CD8-positive, alpha-beta memory T cell (primary cell): Measurements from ENCODE around the gene CD99L2. TPM values are rescaled to one million over a fixed set of nuclear protein-coding genes. Genes with fewer than 3 reads are reported as not detected.

Experiments
- CTCF ChIA-PET: fragments of 350-600 bp; sonication (Branson Sonifier 250); formaldehyde crosslinking; loops from one replicate; lab custom pipeline; 2021; ENCODE audit warnings: antibody characterized with exemption; lab: Charles Lee
- POLR2A ChIA-PET: fragments of 350-600 bp; sonication (Branson Sonifier 250); formaldehyde crosslinking; loops from one replicate; lab custom pipeline; 2021; ENCODE audit warnings: antibody characterized with exemption; lab: Charles Lee
- DNase-seq, 5 donors: peaks; one replicate each; pipeline versions ENCODE4 v3.0.0 to v3.0.0-alpha.2; 2020 to 2022; ENCODE audit warnings: mixed read lengths in 1 of 5
- H3K27ac ChIP-seq: one replicate; pipeline ENCODE4 v1.7.0; 2013; ENCODE audit warnings: low read depth, mild to moderate bottlenecking, low read length, moderate library complexity
- H3K27me3 ChIP-seq: 2 replicates; pipeline ENCODE4 v1.7.0; 2013; ENCODE audit warnings: low read length, mild to moderate bottlenecking; ENCODE audit not compliant: insufficient read depth, poor library complexity, severe bottlenecking
- H3K36me3 ChIP-seq: 2 replicates; pipeline ENCODE4 v1.7.0; 2013; ENCODE audit warnings: mild to moderate bottlenecking, low read length, moderate library complexity; ENCODE audit not compliant: insufficient read depth
- H3K4me1 ChIP-seq: 2 replicates; pipeline ENCODE4 v1.7.0; 2013; ENCODE audit warnings: mild to moderate bottlenecking, low read length, moderate library complexity; ENCODE audit not compliant: insufficient read depth
- H3K4me3 ChIP-seq: 2 replicates; pipeline ENCODE4 v1.7.0; 2013; ENCODE audit warnings: mild to moderate bottlenecking, low read length
- H3K9me3 ChIP-seq: 2 replicates; pipeline ENCODE4 v1.7.0; 2013; ENCODE audit warnings: mild to moderate bottlenecking, low read length
- H3K27ac Mint-ChIP-seq, 8 donors: one replicate each; pipeline ENCODE4 v1.8.0; 2020 to 2021; ENCODE audit warnings: mixed read lengths in 8 of 8, mild to moderate bottlenecking in 6 of 8, inconsistent platforms in 3 of 8, moderate library complexity in 3 of 8
- H3K27me3 Mint-ChIP-seq, 2 donors: one replicate each; pipeline ENCODE4 v1.8.0; 2020 to 2021; ENCODE audit warnings: mixed read lengths in 2 of 2, mild to moderate bottlenecking in 1 of 2, moderate library complexity in 1 of 2
- H3K36me3 Mint-ChIP-seq, 3 donors: one replicate each; pipeline ENCODE4 v1.8.0; 2020 to 2021; ENCODE audit warnings: mixed read lengths in 3 of 3, inconsistent platforms in 1 of 3, mild to moderate bottlenecking in 1 of 3
- H3K4me1 Mint-ChIP-seq, 3 donors: one replicate each; pipeline ENCODE4 v1.8.0; 2020 to 2021; ENCODE audit warnings: mixed read lengths in 3 of 3, inconsistent platforms in 1 of 3, mild to moderate bottlenecking in 1 of 3
- H3K4me3 Mint-ChIP-seq, 7 donors: one replicate each; pipeline ENCODE4 v1.8.0; 2020 to 2021; ENCODE audit warnings: mixed read lengths in 7 of 7, mild to moderate bottlenecking in 6 of 7, moderate library complexity in 4 of 7, inconsistent platforms in 2 of 7
- H3K9me3 Mint-ChIP-seq, 5 donors: one replicate each; pipeline ENCODE4 v1.8.0; 2020 to 2022; ENCODE audit warnings: mixed read lengths in 5 of 5, mild to moderate bottlenecking in 3 of 5, moderate library complexity in 2 of 5, inconsistent platforms in 1 of 5
- polyA plus RNA-seq: library from polyadenylated mRNA; unstranded; fragments of 300-500 nt; fragmentation: Illumina TruSeq; gene quantifications from one replicate; pipeline ENCODE4 v1.2.3, GENCODE V29; 2021
- total RNA-seq, 2 experiments: library from RNA; stranded (reverse); gene quantifications; one replicate each; pipeline ENCODE4 v1.2.3, GENCODE V29; 2021

Gene CD99L2
- total and polyA plus RNA-seq, 3 experiments from 2014 or later, result 13.7 to 15.9 (median 14.7) TPM

GRCh38 chrX:150752124-150752523 is 146.3 kb downstream of the CD99L2 start:
- Mint-ChIP-seq H3K27me3 (no peaks in the 10 kb centered on the region), H3K36me3 (peaks cover 0 to 67% (median 6%) of the 10 kb centered on the region in 3 donors), H3K4me3 (no peak overlapping the region), H3K4me1 (peaks cover 7 to 17% (median 12%) of the 10 kb centered on the region in 3 donors), H3K27ac (no peak overlapping the region), H3K9me3 (no peaks in the 10 kb centered on the region)
- Histone ChIP-seq H3K4me1 (no peaks in the 10 kb centered on the region), H3K9me3 (no peaks in the 10 kb centered on the region), H3K27ac (no peak overlapping the region), H3K4me3 (no peak overlapping the region), H3K27me3 (no peaks in the 10 kb centered on the region), H3K36me3 (no peaks in the 10 kb centered on the region)
- CTCF ChIA-PET, result no interaction called here
- POLR2A ChIA-PET, result no interaction called here
- DNase-seq, result no peak

- no peak for DNase-seq
- ChIA-PET CTCF (no interaction called here), POLR2A (no interaction called here)
- peak overlapping the region in 2 of 7 donors; percentile 16 to 64 for H3K4me3 Mint-ChIP-seq
- Histone ChIP-seq H3K4me3 (no peak overlapping the region), H3K36me3 (peaks cover 21% of the 10 kb centered on the region), H3K27ac (no peak overlapping the region), H3K4me1 (no peaks in the 10 kb centered on the region), H3K9me3 (no peaks in the 10 kb centered on the region), H3K27me3 (no peaks in the 10 kb centered on the region)
- H3K36me3 Mint-ChIP-seq, result peaks cover 0 to 93% (median 11%) of the 10 kb centered on the region in 3 donors
- H3K9me3 Mint-ChIP-seq, result no peaks in the 10 kb centered on the region
- H3K27ac Mint-ChIP-seq, result peak overlapping the region; percentile 5 to 76 (median 62)
- peaks cover 0 to 2% of the 10 kb centered on the region in 2 donors for H3K27me3 Mint-ChIP-seq
- H3K4me1 Mint-ChIP-seq, result peaks cover 12 to 26% (median 23%) of the 10 kb centered on the region in 3 donors
Measured at GRCh38 chrX:150736475-150736874, 162.0 kb downstream of the CD99L2 start.

GRCh38 chrX:150731795-150732194 is 166.7 kb downstream of the CD99L2 start:
- H3K4me3 Mint-ChIP-seq, result no peak overlapping the region
- peaks cover 0 to 84% (median 8%) of the 10 kb centered on the region in 3 donors for H3K36me3 Mint-ChIP-seq
- ChIA-PET POLR2A (no interaction called here), CTCF (no interaction called here)
- H3K27me3 Mint-ChIP-seq, result peaks cover 0 to 2% of the 10 kb centered on the region in 2 donors
- no peak for DNase-seq
- H3K4me1 Mint-ChIP-seq, result peaks cover 12 to 26% (median 19%) of the 10 kb centered on the region in 3 donors
- Histone ChIP-seq H3K36me3 (peaks cover 33% of the 10 kb centered on the region), H3K4me1 (no peaks in the 10 kb centered on the region), H3K27ac (no peak overlapping the region), H3K9me3 (no peaks in the 10 kb centered on the region), H3K4me3 (no peak overlapping the region), H3K27me3 (no peaks in the 10 kb centered on the region)
- H3K9me3 Mint-ChIP-seq, result no peaks in the 10 kb centered on the region
- H3K27ac Mint-ChIP-seq, result no peak overlapping the region

GRCh38 chrX:150730719-150731118 is 167.7 kb downstream of the CD99L2 start:
- H3K36me3 Mint-ChIP-seq, result peaks cover 0 to 82% (median 8%) of the 10 kb centered on the region in 3 donors
- no peaks in the 10 kb centered on the region for H3K4me1 ChIP-seq
- DNase-seq, result no peak
- H3K9me3 ChIP-seq, result no peaks in the 10 kb centered on the region
- POLR2A ChIA-PET, result no interaction called here
- H3K4me1 Mint-ChIP-seq, result peaks cover 6 to 24% (median 11%) of the 10 kb centered on the region in 3 donors
- no peaks in the 10 kb centered on the region for H3K27me3 ChIP-seq
- no peak overlapping the region for H3K27ac ChIP-seq
- no peak overlapping the region for H3K4me3 ChIP-seq
- CTCF ChIA-PET, result no interaction called here
- peaks cover 0 to 2% of the 10 kb centered on the region in 2 donors for H3K27me3 Mint-ChIP-seq
- peaks cover 33% of the 10 kb centered on the region for H3K36me3 ChIP-seq
- H3K9me3 Mint-ChIP-seq, result no peaks in the 10 kb centered on the region
- H3K4me3 Mint-ChIP-seq, result no peak overlapping the region
- H3K27ac Mint-ChIP-seq, result no peak overlapping the region

- Mint-ChIP-seq H3K36me3 (peaks cover 0 to 82% (median 6%) of the 10 kb centered on the region in 3 donors), H3K27ac (no peak overlapping the region), H3K9me3 (no peaks in the 10 kb centered on the region), H3K27me3 (peaks cover 0 to 2% of the 10 kb centered on the region in 2 donors), H3K4me1 (peaks cover 4 to 24% (median 4%) of the 10 kb centered on the region in 3 donors), H3K4me3 (no peak overlapping the region)
- no peak for DNase-seq
- Histone ChIP-seq H3K4me3 (no peak overlapping the region), H3K36me3 (peaks cover 33% of the 10 kb centered on the region), H3K9me3 (no peaks in the 10 kb centered on the region), H3K27me3 (no peaks in the 10 kb centered on the region), H3K4me1 (no peaks in the 10 kb centered on the region), H3K27ac (no peak overlapping the region)
- ChIA-PET CTCF (interaction anchor here (0.7 kb wide), 1 partner anchor 13 kb away, joined by 3 read pairs; no protein-coding TSS in a partner anchor), POLR2A (no interaction called here)
Measured at GRCh38 chrX:150729956-150730355, 168.5 kb downstream of the CD99L2 start.

GRCh38 chrX:150719621-150720020 is 178.8 kb downstream of the CD99L2 start:
- no peaks in the 10 kb centered on the region for H3K27me3 Mint-ChIP-seq
- CTCF ChIA-PET, result interaction anchor here (0.6 to 2.1 kb wide), 2 partner anchors 26 to 36 kb away, joined by 3 to 7 read pairs; no protein-coding TSS in a partner anchor
- Histone ChIP-seq H3K27me3 (no peaks in the 10 kb centered on the region), H3K27ac (no peak overlapping the region), H3K9me3 (no peaks in the 10 kb centered on the region), H3K4me3 (no peak overlapping the region), H3K4me1 (no peaks in the 10 kb centered on the region), H3K36me3 (no peaks in the 10 kb centered on the region)
- H3K36me3 Mint-ChIP-seq, result peaks cover 0 to 44% (median 3%) of the 10 kb centered on the region in 3 donors
- no peak for DNase-seq
- no peak overlapping the region for H3K27ac Mint-ChIP-seq
- POLR2A ChIA-PET, result no interaction called here
- H3K9me3 Mint-ChIP-seq, result no peaks in the 10 kb centered on the region
- no peak overlapping the region for H3K4me3 Mint-ChIP-seq
- peaks cover 20 to 53% (median 44%) of the 10 kb centered on the region in 3 donors for H3K4me1 Mint-ChIP-seq

Other genes with a start within 250 kb of the CD99L2 start
- 10 to 100 TPM; 38.2 to 39.7 TPM for gene MTMR1, start 205.3 kb downstream of the CD99L2 start, total RNA-seq
- gene MTMR1, start 205.3 kb downstream of the CD99L2 start, polyA plus RNA-seq, result 30.9 TPM
- 10 to 100 TPM; 29.6 to 32.1 TPM for gene HMGB3, start 84.7 kb upstream of the CD99L2 start, total RNA-seq
- 1.5 TPM for gene HMGB3, start 84.7 kb upstream of the CD99L2 start, polyA plus RNA-seq